H9 (cell line): ENCODE results near the gene FBN3. TPM values are rescaled to one million over a fixed set of nuclear protein-coding genes. Genes with fewer than 3 reads are reported as not detected.

Source experiments
- DNase-seq: peaks from one replicate; pipeline ENCODE4 v3.0.0-alpha.2; 2017
- H2AFZ ChIP-seq: one replicate; pipeline ENCODE4 v1.6.1; 2013; ENCODE audit warnings: mild to moderate bottlenecking, low read length, control low read depth, moderate library complexity
- H2AK5ac ChIP-seq: 2 replicates; pipeline ENCODE4 v1.6.1; 2013; ENCODE audit warnings: low read length, control low read depth, mixed read lengths; ENCODE audit not compliant: insufficient read length
- H2BK120ac ChIP-seq: one replicate; pipeline ENCODE4 v1.6.1; 2013; ENCODE audit warnings: low read depth, mild to moderate bottlenecking, low read length, control low read depth, inconsistent platforms; ENCODE audit not compliant: poor library complexity, severe bottlenecking
- H2BK12ac ChIP-seq: 2 replicates; pipeline ENCODE4 v1.6.1; 2013; ENCODE audit warnings: low read length, control low read depth, mixed read lengths, low read depth; ENCODE audit not compliant: insufficient read length
- H2BK15ac ChIP-seq: 2 replicates; pipeline ENCODE4 v1.6.1; 2013; ENCODE audit warnings: low read depth, low read length, control low read depth
- H2BK20ac ChIP-seq: one replicate; pipeline ENCODE4 v1.6.1; 2013; ENCODE audit warnings: low read depth, mild to moderate bottlenecking, low read length, control low read depth, inconsistent platforms; ENCODE audit not compliant: poor library complexity, severe bottlenecking
- H2BK5ac ChIP-seq: 2 replicates; pipeline ENCODE4 v1.6.1; 2013; ENCODE audit warnings: low read length, control low read depth, mixed read lengths; ENCODE audit not compliant: insufficient read length
- H3K14ac ChIP-seq: 2 replicates; pipeline ENCODE4 v1.6.1; 2013; ENCODE audit warnings: low read length, control low read depth; ENCODE audit not compliant: insufficient read depth
- H3K18ac ChIP-seq: 2 replicates; pipeline ENCODE4 v1.6.1; 2013; ENCODE audit warnings: low read depth, mild to moderate bottlenecking, mixed read lengths, low read length, control low read depth; ENCODE audit not compliant: insufficient read length
- H3K23ac ChIP-seq: 2 replicates; pipeline ENCODE4 v1.6.1; 2013; ENCODE audit warnings: low read length, control low read depth, mixed read lengths, low read depth; ENCODE audit not compliant: insufficient read length
- H3K23me2 ChIP-seq: 2 replicates; pipeline ENCODE4 v1.6.1; 2013; ENCODE audit warnings: low read depth, mild to moderate bottlenecking, mixed read lengths, low read length, control low read depth; ENCODE audit not compliant: insufficient read length, poor library complexity, severe bottlenecking
- H3K27ac ChIP-seq: 2 replicates; pipeline ENCODE4 v1.5.1; 2013; ENCODE audit warnings: low read length, control low read depth, mixed read lengths, low read depth; ENCODE audit not compliant: insufficient read length
- H3K27me3 ChIP-seq: 2 replicates; pipeline ENCODE4 v1.6.1; 2013; ENCODE audit warnings: low read length, control low read depth, inconsistent platforms; ENCODE audit not compliant: insufficient read depth
- H3K4ac ChIP-seq: 2 replicates; pipeline ENCODE4 v1.6.1; 2013; ENCODE audit warnings: low read depth, mild to moderate bottlenecking, control low read depth, inconsistent platforms, low read length, moderate library complexity
- H3K4me1 ChIP-seq: 2 replicates; pipeline ENCODE4 v1.6.1; 2013; ENCODE audit warnings: low read length, control low read depth, inconsistent platforms; ENCODE audit not compliant: insufficient read depth
- H3K4me2 ChIP-seq: 2 replicates; pipeline ENCODE4 v1.6.1; 2013; ENCODE audit warnings: low read length, control low read depth, mixed read lengths; ENCODE audit not compliant: insufficient read length, insufficient read depth
- H3K56ac ChIP-seq: 2 replicates; pipeline ENCODE4 v1.6.1; 2013; ENCODE audit warnings: low read depth, mild to moderate bottlenecking, mixed read lengths, low read length, control low read depth; ENCODE audit not compliant: insufficient read length
- H3K79me1 ChIP-seq: 2 replicates; pipeline ENCODE4 v1.6.1; 2013; ENCODE audit warnings: low read depth, mild to moderate bottlenecking, moderate library complexity, low read length, control low read depth, inconsistent platforms; ENCODE audit not compliant: insufficient read depth, poor library complexity, severe bottlenecking
- H3K79me2 ChIP-seq: 2 replicates; pipeline ENCODE4 v1.6.1; 2013; ENCODE audit warnings: low read length, control low read depth, inconsistent platforms; ENCODE audit not compliant: insufficient read depth
- H3K9ac ChIP-seq: 2 replicates; pipeline ENCODE4 v1.6.1; 2013; ENCODE audit warnings: low read length, control low read depth, mixed read lengths; ENCODE audit not compliant: insufficient read length; ENCODE audit errors: extremely low read depth
- H3K9me3 ChIP-seq: one replicate; pipeline ENCODE4 v1.6.1; 2013; ENCODE audit warnings: low read depth, low read length, inconsistent platforms; ENCODE audit not compliant: control insufficient read depth
- H3T11ph ChIP-seq: one replicate; pipeline ENCODE4 v1.6.1; 2013; ENCODE audit warnings: mild to moderate bottlenecking, low read length, control low read depth, inconsistent platforms
- H4K20me1 ChIP-seq: one replicate; pipeline ENCODE4 v1.6.1; 2013; ENCODE audit not compliant: control insufficient read depth, insufficient read length, insufficient read depth
- H4K5ac ChIP-seq: 2 replicates; pipeline ENCODE4 v1.6.1; 2013; ENCODE audit warnings: low read depth, mild to moderate bottlenecking, mixed read lengths, low read length, control low read depth; ENCODE audit not compliant: insufficient read length
- H4K8ac ChIP-seq: replicated peaks from 2 replicates; pipeline ENCODE4 v1.6.1; 2013; ENCODE audit warnings: low read length, control low read depth, mixed read lengths, low read depth; ENCODE audit not compliant: insufficient read length
- H4K91ac ChIP-seq: 2 replicates; pipeline ENCODE4 v1.6.1; 2013; ENCODE audit warnings: low read depth, mild to moderate bottlenecking, moderate library complexity, mixed read lengths, low read length, control low read depth; ENCODE audit not compliant: insufficient read length
- H3K27ac Mint-ChIP-seq, 3 experiments: 2 replicates in 2 of 3; 3 replicates in 1 of 3; pipeline ENCODE4 v1.8.0; 2020 to 2021; ENCODE audit warnings: mixed read lengths in 3 of 3, mild to moderate bottlenecking in 1 of 3, moderate library complexity in 1 of 3
- H3K27me3 Mint-ChIP-seq: 2 replicates; pipeline ENCODE4 v1.8.0; 2021; ENCODE audit warnings: low read depth, mild to moderate bottlenecking, moderate library complexity, mixed read lengths
- H3K36me3 Mint-ChIP-seq, 3 experiments: 2 replicates in 2 of 3; 3 replicates in 1 of 3; pipeline ENCODE4 v1.8.0; 2020 to 2021; ENCODE audit warnings: low read depth in 3 of 3, mixed read lengths in 3 of 3; ENCODE audit not compliant: insufficient read depth in 1 of 3
- H3K4me1 Mint-ChIP-seq, 2 experiments: 2 replicates each; pipeline ENCODE4 v1.8.0; 2020; ENCODE audit warnings: mixed read lengths in 2 of 2
- H3K4me3 Mint-ChIP-seq, 2 experiments: 2 replicates in 1 of 2; 3 replicates in 1 of 2; pipeline ENCODE4 v1.8.0; 2020 to 2021; ENCODE audit warnings: mild to moderate bottlenecking in 2 of 2, mixed read lengths in 2 of 2, moderate library complexity in 1 of 2
- H3K9me3 Mint-ChIP-seq, 2 experiments: 2 replicates in 1 of 2; 3 replicates in 1 of 2; pipeline ENCODE4 v1.8.0; 2020; ENCODE audit warnings: mild to moderate bottlenecking in 2 of 2, mixed read lengths in 2 of 2, moderate library complexity in 1 of 2
- WGBS: extraction: QIAGEN DNeasy Blood & Tissue Kit; methylation state at CpG from one replicate; pipeline ENCODE4 v1.1.7; 2013; ENCODE audit warnings: missing lambda C conversion rate, low lambda C conversion rate, mixed read lengths; ENCODE audit not compliant: insufficient read length; ENCODE audit errors: extremely low coverage; 5-methylcytosine and 5-hydroxymethylcytosine counted together
- total RNA-seq: library from RNA; stranded (reverse); gene quantifications from 2 replicates; pipeline ENCODE4 v1.2.1, GENCODE V29; 2021
- TF ChIP-seq, protein P1 (sequence below): fragments of 200-600 bp; sonication (generic); conservative IDR thresholded peaks from 3 replicates; pipeline ENCODE4 v1.8.0; 2021; ENCODE audit warnings: antibody characterized with exemption, mild to moderate bottlenecking

The FBN3 gene
- total RNA-seq, 1 experiment from 2014 or later: 31.0 TPM

DNA sequence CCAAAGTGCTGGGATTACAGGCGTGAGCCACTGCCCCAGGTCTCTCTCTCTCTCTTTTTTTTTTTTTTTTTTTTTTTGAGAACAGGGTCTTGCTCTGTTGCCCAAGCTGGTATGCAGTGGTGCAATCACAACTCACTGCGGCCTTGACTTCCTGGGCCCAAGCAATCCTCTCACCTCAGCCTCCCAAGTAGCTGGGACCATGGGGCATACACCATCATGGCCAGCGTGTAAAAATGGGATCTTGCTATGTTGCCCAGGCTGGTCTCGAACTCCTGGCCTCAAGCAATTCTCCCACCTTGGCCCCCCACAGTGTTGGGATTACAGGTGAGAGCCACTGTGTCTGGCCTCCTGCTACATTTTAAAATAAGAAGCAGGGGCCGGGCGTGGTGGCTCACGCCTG, 19.1 kb upstream of the FBN3 start:
- Histone ChIP-seq H4K91ac (no peak overlapping the region), H3K4ac (no peak overlapping the region), H3K9ac (no peak overlapping the region), H3K23ac (no peak overlapping the region), H2BK5ac (no peak overlapping the region), H3K27me3 (no peaks in the 10 kb centered on the region), H2BK20ac (no peak overlapping the region), H3K27ac (no peak overlapping the region), H2BK15ac (no peak overlapping the region), H2AFZ (no peak overlapping the region), H2BK12ac (no peak overlapping the region), H3K4me2 (no peak overlapping the region), H3T11ph (no peak overlapping the region), H4K20me1 (no peaks in the 10 kb centered on the region), H4K5ac (no peak overlapping the region), H3K18ac (no peak overlapping the region), H4K8ac (no peak overlapping the region), H3K23me2 (no peaks in the 10 kb centered on the region), H2AK5ac (no peak overlapping the region), H2BK120ac (no peak overlapping the region), H3K9me3 (no peaks in the 10 kb centered on the region), H3K79me2 (no peaks in the 10 kb centered on the region), H3K4me1 (no peaks in the 10 kb centered on the region), H3K14ac (no peak overlapping the region), H3K56ac (no peak overlapping the region), H3K79me1 (no peaks in the 10 kb centered on the region)
- Mint-ChIP-seq H3K9me3 (no peaks in the 10 kb centered on the region), H3K4me3 (no peak overlapping the region), H3K27me3 (peaks cover 4% of the 10 kb centered on the region; the same call in 1 of the 2 replicates), H3K4me1 (peaks cover 6 to 7% of the 10 kb centered on the region in 2 experiments), H3K36me3 (no peaks in the 10 kb centered on the region), H3K27ac (no peak overlapping the region)
- no peak for DNase-seq
- TF ChIP-seq, protein P1, sequence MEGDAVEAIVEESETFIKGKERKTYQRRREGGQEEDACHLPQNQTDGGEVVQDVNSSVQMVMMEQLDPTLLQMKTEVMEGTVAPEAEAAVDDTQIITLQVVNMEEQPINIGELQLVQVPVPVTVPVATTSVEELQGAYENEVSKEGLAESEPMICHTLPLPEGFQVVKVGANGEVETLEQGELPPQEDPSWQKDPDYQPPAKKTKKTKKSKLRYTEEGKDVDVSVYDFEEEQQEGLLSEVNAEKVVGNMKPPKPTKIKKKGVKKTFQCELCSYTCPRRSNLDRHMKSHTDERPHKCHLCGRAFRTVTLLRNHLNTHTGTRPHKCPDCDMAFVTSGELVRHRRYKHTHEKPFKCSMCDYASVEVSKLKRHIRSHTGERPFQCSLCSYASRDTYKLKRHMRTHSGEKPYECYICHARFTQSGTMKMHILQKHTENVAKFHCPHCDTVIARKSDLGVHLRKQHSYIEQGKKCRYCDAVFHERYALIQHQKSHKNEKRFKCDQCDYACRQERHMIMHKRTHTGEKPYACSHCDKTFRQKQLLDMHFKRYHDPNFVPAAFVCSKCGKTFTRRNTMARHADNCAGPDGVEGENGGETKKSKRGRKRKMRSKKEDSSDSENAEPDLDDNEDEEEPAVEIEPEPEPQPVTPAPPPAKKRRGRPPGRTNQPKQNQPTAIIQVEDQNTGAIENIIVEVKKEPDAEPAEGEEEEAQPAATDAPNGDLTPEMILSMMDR: no peak
- WGBS: no CpG with 5 or more reads among the region's 7 CpGs
